NCI-H748 treated with DMSO at 0.1 percent for 48 hours (cell line): ENCODE measurements around the gene PPP1R13B.
"Not testable (repeated sequence)": the region's sequence is repeated elsewhere in the genome, so short reads cannot be mapped to it uniquely, and the experiment has no call there.

Experiments used
- DNase-seq: peaks from one replicate; lab custom pipeline; 2025; lab: John Stamatoyannopoulos, UW

The PPP1R13B gene

DNA sequence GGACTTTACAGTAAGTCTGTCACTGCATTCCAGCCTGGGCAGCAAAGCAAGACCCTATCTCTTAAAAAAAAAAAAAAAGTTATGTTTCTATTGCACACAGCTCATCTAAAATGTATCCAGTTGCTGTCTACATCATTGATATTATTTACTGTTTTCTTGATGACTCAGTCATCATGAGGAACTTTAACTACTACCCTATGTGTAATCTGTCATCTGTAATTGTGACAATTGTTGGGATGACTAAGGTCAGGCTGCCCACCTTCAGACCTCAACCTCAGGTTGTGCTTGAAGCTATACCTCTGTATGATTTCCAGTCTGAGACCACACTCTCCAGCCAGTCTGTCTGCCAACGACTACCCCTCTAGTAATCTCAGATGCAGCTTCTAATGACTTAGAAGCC is 15.3 kb downstream of the PPP1R13B start:
- no peak for DNase-seq

DNA sequence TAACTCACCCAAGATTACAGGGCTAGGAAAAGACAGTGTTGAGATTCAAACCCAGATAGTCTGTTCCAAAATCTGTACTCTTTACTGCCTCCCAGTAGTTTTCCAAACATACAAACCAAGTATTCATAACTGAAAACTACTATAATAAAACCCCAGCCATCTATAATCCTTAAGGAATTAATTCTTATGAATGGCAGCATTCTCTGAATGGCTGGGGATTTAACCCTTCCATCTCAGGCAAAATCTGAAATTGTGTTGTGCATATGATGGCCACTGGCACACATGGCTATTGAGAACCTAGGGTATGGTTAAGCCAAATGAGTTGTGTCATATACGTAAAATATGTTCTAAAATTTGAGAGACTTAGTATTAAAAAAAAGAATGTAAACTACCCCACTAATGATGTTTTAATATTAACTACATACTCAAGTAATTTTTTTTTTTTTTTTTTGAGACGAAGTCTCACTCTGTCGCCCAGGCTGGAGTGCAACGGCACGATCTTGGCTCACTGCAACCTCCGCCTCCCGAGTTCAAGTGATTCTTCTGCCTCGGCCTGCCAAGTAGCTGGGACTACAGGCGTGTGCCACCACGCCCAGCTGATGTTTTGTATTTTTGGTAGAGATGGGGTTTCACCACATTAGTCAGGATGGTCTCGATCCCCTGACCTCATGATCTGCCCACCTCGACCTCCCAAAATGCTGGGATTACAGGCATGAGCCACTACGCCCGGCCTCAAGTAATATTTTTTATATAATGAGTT is 16.7 kb downstream of the PPP1R13B start:
- no peak for DNase-seq

DNA sequence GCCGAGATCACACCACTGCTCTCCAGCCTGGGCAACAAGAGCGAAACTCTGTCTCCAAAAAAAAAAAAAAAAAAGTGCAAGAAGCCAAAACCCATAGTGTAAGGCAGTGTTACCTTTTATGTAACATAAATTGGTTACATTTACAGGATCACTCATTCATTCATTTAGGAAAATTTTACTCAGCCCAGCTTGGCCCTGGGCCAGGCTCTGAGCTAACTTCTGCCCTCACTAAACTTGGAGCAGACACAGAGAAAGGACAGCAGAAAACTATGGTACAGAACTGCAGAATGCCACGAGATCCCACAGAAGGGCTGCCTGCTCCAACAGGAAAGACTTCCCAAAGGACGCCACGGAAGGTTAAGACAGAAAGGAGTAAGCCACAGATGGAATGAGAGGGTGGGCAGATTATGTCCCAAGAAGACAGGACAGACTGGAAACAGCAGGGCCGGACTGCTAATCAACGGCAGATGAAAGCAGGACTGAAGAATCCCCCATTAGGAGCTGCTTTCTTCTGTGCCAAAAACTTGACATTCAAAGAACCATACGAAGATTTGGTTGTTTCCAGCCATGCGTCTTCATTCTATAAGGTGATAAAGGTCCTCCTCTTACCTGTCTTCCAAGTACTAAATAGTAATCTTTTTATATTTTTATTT is 18.9 kb downstream of the PPP1R13B start:
- DNase-seq = no peak

DNA sequence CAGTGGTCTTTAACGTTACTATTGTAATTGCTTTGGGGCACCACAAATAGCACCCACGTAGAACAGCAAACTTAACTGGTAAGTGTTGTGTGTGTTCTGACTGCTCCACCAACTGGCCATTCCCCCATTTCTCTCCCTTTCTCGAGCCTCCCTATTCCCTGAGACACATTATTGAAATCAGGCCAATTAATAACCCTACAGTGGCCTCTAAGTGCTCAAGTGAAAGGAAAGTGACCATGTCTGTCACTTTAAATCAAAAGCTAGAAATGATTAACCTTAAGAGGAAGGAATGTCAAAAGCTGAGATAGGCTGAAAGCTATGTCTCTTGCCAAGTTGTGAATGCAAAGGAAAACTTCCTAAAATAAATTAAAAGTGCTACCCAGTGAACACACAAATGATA is 22.3 kb downstream of the PPP1R13B start:
- no peak for DNase-seq

DNA sequence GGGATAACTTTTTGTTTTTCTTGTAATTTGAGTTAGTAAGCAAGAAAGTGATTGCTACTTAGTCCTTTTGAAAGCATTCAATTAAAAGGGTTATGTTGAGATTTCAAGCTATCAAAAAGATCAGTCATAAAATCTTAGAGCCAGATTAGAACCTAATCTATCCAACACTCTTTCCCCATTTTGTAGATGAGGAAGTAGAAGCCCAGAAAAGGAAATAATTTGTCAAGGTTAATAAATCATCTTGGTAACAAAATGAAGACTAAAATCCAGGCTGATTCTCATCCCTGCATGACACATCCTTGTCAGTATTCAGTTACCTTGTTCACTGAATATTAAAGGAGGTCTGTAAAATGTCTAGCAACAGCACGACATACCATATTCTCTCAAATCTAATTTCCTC is 26.5 kb downstream of the PPP1R13B start:
- no peak for DNase-seq

DNA sequence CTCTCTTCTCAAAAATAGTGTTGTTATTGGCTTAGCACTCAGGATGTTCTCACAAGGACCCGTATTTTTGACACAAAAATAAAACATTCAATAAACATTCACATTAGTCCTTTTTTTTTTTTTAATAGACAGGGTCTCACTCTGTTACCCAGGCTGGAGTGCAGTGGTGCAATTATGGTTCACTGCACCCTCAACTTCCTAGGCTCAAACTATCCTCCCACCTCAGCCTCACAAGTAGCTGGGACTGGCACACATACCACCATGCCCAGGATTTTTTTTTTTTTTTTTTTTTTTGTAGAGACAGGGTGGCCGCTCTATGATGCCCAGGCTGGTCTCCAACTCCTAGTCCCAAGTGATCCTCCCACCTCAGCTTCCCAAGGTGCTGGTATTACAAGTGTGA is 27.0 kb downstream of the PPP1R13B start:
- no peak for DNase-seq

DNA sequence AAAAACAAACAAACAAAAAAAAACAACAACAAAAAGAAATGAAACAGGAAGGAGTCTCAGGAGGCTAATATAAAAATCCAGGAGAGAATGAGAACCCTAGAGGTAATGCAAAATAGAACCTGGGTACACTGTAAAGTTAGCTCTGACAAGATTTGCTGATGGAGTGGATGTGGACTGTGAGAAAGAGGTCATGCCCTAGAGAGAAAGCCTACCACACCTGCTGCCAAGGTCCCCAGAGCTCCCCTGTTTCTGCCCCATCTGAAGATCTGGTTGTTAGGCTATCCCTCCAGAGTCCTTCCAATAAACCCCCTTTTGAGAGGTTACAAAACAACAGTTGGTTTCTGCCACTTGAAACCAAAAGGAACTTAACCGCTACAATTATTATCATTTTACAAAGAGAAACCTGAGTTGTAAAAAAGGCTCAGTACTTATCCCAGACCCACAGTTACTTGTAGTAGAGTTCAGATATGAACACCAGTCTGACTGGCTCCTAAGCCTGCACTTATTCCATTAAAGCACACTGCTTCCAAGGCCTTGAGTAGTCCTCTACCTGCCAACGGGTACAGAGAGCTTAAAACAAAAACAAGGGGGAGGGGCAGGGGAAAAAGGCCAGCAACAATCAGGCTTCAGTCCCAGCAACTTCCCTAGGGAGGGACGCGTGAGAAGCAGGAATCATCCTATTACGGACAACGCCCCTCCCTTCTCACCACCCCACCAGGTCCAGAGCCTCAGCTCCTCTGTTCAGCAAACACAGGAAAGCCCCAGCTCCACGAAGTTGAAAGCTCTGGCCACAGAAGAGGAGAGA is 27.7 kb downstream of the PPP1R13B start:
- no peak for DNase-seq

DNA sequence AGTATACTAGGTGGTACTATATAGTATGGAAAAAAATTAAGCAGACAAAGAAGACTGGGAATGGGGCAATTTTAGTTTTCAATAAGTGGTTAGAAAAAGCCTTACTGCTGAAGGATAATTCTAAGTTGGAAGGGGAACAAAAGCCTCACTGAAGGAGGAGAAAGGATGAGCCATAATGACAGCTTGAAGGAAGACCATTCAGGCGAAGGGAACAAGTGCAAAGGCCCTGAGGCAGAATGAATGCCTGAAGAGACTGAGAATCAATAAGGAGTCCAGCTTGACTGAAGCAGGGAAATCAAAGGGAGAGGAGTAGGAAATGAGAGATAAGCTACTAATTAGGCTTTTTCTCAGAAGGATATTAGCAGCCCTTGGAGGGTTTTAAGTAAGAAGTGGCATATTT is 28.5 kb downstream of the PPP1R13B start:
- DNase-seq = no peak

DNA sequence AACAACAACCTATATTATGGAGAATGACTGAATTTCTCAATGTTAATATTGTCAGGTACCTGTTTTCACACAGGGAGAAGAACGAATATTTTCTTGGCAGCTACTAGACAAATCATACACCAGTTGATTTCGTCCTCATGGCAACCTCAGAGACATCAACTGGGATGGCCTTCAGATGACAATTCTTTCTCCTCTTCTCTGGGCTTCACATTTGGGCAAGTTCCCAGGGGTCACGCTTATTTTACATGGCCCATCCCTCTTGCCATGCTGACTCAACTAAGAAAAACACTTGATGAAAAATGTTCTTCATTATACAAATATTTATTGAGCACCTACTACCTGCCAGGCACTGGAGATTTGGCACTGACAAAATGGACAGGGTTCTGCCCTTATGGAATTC is 29.0 kb downstream of the PPP1R13B start:
- no peak for DNase-seq

DNA sequence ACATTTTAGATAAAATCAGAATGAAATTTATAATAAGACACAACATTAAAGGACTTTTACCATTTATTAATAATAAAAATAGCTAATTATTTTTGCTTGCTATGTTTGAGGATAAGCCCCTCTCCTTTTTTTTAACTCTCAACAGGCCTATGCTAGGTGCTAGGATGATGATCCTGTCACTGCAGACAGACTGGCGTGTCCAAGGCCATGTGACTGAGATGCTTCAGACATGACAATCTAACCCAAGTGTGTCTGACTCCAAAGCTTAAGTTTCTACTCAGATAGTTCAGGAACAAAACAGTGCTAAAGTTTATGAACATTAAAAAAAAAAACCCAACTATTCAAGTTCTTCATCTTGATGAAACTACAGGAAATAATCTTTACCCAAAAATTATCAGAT is 29.8 kb downstream of the PPP1R13B start:
- no peak for DNase-seq

DNA sequence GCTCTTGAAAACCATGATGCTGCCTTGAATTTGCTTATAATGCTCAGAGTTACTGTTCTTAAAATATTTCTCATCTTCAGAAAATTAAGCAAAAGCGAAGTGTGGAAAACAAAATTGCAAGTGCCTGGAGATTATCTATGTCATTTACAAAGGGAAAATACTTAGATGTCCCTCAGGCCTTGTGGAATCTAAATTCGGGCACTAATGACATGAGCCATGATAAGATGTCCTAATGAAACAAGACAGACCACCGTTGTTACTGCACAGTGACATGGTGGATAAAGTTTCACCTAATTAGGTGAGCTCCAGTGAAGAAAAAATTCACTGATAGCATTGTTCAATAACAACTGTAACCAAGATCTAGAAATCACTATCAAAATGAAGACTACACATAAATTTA is 30.4 kb downstream of the PPP1R13B start:
- DNase-seq = no peak

DNA sequence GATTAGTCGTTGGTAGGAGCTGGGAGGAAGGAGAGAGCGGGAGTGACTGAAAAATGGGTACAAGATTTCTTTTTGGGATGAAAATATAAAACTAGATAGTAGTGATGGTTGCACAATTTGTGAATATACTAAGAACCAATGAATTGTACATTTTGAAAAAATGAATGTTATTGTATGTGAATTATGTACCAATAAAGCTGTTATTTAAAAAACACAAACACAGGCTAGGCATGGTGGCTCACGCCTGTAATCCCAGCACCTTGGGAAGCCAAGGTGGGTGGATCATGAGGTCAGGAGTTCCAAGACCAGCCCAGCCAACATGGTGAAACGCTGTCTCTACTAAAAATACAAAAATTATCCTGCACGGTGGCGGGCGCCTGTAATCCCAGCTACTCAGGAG is 32.1 kb downstream of the PPP1R13B start:
- no peak for DNase-seq

DNA sequence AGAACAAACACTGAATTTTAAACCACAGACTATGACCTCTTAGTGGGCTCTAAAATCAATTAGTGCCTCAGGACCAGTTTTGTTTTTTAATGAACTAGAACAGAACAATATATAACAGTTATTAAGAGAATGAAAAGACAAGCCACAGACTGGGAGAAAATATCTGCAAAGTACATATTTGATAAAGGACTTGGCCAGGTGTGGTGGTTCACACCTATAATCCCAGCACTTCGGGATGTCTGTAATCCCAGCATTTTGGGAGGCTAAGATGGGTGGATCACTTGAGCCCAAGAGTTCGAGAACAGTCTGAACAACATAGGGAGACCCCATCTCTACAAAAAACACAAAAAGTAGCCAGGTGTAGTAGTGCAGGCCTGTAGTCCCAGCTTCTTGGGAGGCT is 36.2 kb downstream of the PPP1R13B start:
- DNase-seq = no peak

DNA sequence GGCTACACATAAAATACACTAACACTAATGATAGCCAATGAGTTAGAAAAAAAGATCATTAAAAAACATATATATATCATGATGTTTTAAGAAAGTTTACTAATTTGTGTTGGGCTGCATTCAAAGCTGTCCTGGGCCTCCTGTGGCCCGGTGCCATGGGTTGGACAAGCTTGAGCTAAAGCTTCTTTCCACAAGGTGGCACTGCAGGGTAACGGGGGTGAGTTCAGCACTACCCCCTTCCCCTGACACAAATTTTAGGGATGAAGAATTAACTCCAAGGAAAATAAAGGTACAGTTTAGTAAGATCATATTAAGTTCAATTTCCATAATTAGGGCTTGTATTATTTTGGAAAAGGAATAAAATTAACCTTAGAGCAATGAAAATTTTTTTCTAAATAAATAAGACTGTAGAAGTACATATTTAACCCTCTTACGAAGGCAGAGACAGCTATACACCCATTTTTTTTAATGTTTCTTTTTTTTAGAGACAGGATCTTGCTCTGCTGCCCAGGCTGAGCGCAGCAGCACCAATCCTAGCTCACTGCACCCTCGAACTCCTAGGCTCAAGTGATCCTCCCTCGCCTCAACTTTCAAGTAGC is 38.9 kb downstream of the PPP1R13B start:
- DNase-seq = peak; percentile 55

DNA sequence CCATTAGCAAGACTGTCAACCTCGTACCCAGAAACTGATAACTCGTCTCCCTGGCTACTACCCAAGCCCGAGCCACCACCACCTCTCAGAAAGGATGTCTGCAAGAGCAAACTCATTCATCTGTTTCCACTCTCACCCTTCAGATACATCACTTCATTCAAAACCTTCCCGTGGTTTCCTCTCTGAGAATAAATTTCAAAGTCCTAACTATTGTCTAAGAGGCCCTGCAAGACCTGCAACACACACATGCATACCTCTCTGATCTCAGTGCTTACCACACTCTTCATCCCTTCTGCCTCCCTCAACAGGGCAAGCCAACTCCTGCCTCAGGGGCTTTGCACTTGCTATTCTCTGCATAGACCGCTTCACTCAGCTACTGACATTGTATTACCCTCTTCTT is 40.6 kb downstream of the PPP1R13B start:
- DNase-seq = no peak

DNA sequence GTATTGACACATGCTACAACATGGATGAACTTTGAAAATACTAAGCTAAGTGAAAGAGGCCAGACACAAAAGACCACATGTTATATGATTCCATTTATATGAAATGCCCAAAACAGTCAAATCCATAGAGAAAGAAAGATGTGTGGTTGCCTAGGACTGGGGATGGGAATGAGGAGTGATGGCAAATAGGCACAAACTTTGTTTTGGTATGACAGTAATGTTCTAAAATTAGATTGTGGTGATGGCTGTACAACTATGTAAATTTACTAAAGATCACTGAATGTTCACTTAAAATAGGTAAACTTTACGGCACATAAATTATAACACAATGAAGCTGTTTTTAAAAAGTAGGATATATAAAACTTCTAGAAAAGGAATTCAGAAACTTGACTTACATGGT is 41.7 kb downstream of the PPP1R13B start:
- no peak for DNase-seq

DNA sequence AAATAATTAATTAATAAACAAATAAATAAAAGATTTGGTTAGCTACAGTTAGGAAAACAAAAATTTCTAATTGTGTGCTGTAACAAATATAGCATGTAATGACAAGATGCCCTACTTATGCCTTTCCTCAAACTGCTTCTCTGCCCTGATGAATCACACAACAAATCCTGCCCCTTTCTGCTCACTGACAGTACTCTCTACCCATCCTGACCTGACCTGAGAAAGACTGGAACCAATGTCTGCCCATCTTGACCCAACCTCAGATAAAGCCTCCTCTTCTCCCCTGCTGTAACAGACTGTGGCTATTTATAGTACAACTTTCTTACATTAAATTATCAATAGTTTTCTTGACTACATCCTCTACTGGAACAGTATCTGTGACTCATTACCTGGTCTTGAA is 43.7 kb downstream of the PPP1R13B start:
- no peak for DNase-seq

DNA sequence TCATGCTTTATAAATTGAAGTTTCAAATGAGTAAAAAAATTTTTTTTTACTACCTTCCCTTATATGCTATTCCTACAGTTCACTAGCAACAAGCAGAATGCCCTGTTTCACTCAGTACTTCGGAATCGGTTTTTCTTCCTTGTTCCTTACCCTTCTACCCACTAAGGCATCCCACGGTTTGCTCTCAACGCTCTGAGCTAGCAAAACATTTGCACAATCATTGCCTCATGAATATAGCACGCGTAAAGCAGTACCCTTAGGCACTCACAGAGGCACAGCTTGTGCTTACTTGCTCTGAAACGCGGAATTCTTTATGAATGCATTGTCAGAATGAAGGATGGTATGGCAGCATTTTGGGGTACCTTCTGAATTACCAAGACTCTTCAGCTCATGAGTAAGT is 45.0 kb downstream of the PPP1R13B start:
- no peak for DNase-seq

DNA sequence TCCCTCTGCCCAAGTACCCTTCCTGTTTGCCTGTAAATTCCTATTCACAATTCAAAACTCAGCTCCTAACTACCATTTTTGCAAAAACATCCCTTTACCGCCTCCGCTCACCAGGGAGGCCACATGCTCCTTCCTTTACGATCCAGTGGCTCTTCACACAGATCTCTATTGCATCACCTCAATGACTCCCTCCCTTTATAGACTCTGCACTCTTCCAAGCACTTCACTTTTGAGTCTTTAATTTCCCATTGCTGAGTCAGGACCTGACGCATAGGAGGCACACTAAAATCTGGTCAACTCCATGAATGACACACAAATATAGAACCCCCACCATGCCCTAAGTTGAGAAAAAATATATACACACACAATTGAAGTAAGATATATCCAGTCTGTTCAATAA is 45.9 kb downstream of the PPP1R13B start:
- DNase-seq = no peak

DNA sequence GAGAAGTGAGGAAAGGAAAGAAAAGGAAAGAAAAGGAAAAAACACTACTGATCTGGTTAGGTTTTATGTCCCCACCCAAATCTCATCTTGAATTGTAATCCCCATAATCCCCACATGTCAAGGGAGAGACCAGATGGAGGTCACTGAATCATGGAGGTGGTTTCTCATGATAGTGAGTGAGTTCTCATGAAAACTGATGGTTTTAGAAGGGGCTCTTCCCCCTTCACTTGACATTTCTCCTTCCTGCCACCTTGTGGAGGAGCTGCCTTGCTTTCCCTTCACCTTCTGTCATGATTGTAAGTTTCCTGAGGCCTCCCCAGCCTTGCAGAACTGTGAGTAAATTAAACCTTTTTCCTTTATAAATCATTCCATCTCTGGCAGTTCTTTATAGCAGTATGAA is 54.2 kb downstream of the PPP1R13B start:
- DNase-seq = not testable (repeated sequence)

DNA sequence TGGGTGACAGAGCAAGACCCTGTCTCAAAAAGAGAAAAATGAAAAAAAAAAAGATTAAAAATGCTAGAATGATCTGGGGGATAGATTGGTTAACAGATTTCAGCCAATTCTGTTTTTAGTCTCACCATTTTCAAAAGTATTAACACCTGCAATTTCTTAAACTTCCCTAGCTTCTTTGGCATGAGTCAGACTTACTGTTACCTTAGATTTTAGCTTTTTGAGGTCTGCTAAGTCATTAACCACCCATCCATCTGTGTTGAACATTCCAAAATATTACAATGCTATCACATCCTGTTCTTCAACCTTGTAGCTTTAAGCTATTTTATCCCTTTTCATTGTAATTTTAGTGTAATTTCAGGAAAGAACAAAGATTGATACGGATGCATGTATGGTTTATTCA is 59.3 kb downstream of the PPP1R13B start:
- DNase-seq = no peak

DNA sequence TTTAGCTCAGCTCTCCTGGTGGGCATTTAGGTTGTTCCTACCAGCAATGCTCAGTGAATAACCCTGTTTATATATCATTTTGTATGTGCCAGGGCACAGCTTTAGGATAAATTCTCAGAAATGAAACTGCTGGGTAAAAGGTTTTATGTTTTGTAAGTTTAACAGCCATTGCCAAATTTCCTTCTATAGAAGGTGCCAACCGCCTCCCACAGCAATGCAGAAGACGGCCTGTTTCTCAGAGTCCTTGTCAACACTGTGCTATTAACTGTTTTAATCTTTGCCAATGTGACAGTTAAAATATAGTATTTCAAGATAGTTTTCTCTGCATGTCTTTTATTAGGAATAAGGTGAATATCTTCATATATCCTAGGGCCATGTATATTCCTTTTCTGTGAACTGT is 65.0 kb downstream of the PPP1R13B start:
- DNase-seq = no peak

DNA sequence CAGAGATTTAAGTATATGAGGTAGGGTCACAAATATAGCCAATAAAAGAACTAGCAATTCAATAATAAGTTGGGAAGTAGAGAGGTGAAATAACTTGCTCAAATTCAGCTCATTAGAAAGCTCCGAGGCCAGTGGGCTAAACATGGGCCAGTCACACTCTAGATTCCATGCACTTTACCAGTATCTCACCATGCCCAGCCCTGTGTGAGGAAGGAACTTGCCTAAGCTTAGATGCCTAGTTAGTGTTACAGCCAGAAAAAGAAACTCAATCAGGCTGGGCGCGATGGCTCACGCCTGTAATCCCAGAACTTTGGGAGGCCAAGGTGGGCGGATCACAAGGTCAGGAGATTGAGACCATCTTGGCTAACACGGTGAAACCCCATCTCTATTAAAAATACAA is 71.1 kb downstream of the PPP1R13B start:
- DNase-seq = not testable (repeated sequence)
